WI38 (cell line): ENCODE results near the gene ANKRD39.
A peak's percentile ranks its signal among the peaks of the same experiment; 100 is the strongest.

Source experiments
- H3K4me3 ChIP-seq: 2 replicates; pipeline ENCODE4 v1.5.1; 2011; ENCODE audit warnings: low read depth, mild to moderate bottlenecking, control low read depth, low read length
- TF ChIP-seq, protein P1 (sequence below): IDR thresholded peaks from 2 replicates; pipeline ENCODE4 v1.5.1; 2012; ENCODE audit warnings: low read depth, mild to moderate bottlenecking, control low read depth, low read length

Gene ANKRD39

GRCh38 chr2:96874198-96874831, 16.5 kb upstream of the ANKRD39 start:
- TF ChIP-seq, protein P1, sequence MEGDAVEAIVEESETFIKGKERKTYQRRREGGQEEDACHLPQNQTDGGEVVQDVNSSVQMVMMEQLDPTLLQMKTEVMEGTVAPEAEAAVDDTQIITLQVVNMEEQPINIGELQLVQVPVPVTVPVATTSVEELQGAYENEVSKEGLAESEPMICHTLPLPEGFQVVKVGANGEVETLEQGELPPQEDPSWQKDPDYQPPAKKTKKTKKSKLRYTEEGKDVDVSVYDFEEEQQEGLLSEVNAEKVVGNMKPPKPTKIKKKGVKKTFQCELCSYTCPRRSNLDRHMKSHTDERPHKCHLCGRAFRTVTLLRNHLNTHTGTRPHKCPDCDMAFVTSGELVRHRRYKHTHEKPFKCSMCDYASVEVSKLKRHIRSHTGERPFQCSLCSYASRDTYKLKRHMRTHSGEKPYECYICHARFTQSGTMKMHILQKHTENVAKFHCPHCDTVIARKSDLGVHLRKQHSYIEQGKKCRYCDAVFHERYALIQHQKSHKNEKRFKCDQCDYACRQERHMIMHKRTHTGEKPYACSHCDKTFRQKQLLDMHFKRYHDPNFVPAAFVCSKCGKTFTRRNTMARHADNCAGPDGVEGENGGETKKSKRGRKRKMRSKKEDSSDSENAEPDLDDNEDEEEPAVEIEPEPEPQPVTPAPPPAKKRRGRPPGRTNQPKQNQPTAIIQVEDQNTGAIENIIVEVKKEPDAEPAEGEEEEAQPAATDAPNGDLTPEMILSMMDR, result no peak
- H3K4me3 ChIP-seq, result no peak overlapping the region

- no peak overlapping the region for H3K4me3 ChIP-seq
- TF ChIP-seq, protein P1, result no peak
Measured at GRCh38 chr2:96873651-96874096, 15.9 kb upstream of the ANKRD39 start.

- TF ChIP-seq, protein P1, result no peak
Measured at GRCh38 chr2:96872591-96873349, 15.0 kb upstream of the ANKRD39 start.

GRCh38 chr2:96870626-96871255, 12.9 kb upstream of the ANKRD39 start:
- H3K4me3 ChIP-seq, result peak overlapping the region; percentile 87
- TF ChIP-seq, protein P1, result no peak

More at GRCh38 chr2:96872591-96873349, 15.0 kb upstream of the ANKRD39 start:
- no peak overlapping the region for H3K4me3 ChIP-seq

- peak within 1 kb of the TSS; percentile 87 for H3K4me3 ChIP-seq
- TF ChIP-seq, protein P1, result no peak
Measured at GRCh38 chr2:96869822-96870625, 12.2 kb upstream of the ANKRD39 start, which contains the start of gene SEMA4C. Gene SEMA4C (minus strand): TSS chr2:96870080. CDS start chr2:96867886, 2,194 bp downstream.

GRCh38 chr2:96869281-96869821, 11.5 kb upstream of the ANKRD39 start:
- peak overlapping the region; percentile 87 for H3K4me3 ChIP-seq
- TF ChIP-seq, protein P1, result no peak
